Stimulated activated CD8-positive, alpha-beta memory T cell treated with anti-CD3 and anti-CD28 coated beads, Interleukin-12 subunit alpha, Interleukin-12 subunit beta, amount 100 ng/mL, for 24 hours (primary cell): ENCODE measurements around the gene WDR11.

Experiments
- DNase-seq: peaks from one replicate; pipeline ENCODE4 v3.0.0-alpha.2; 2020; ENCODE audit errors: extremely low read depth

The WDR11 gene

DNA sequence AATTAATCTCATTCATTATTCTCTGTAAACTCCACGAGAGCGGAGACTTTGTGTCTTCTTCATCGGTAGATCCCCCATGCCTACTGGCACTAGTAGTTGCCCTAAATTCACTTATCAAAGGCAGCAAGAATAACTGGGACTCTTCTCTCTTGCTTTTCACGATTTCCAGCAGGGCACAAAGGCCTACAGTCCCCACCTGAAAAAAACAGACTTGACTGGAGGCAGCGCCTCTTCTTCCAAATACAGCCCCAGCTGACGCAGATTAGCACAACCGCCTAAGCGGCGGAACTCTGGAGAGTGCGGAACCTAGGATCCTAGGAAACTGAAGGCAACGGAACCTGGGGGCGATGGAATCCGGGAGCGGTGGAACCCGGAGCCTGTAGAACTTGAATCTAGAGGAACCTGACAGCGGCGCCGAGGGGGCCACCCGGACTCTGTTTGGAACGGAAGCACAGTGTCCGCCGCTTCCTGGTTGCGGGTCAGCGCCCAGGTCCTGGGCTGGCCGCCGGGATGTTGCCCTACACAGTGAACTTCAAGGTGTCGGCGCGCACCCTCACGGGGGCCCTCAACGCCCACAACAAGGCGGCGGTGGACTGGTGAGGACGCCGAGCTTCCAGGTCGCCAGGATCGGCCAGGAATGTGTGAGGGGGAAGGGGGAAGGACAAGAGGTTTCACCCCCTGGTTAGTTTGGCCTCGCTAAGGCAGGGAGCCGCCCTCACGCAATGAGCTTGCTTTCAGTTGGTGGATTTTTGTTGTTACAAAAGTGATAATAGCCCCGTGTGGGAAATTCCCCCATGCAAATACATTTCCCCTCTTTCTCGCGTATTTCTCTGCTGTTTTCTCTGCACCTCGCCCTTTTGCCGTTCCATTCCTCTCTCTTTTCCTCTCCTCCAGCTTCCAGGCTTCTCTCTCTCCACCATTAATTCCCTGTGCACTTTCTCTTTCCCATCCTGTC is at the start of gene WDR11:
Gene WDR11, plus strand, starts transcription at position 452 of the 955 bp plus-strand sequence. Its CDS starts 59 bp downstream, at position 511.
- peak; percentile 34 for DNase-seq

- no peak for DNase-seq
Observed at GRCh38 chr10:120802935-120803334, 48.2 kb upstream of the WDR11 start.

DNA sequence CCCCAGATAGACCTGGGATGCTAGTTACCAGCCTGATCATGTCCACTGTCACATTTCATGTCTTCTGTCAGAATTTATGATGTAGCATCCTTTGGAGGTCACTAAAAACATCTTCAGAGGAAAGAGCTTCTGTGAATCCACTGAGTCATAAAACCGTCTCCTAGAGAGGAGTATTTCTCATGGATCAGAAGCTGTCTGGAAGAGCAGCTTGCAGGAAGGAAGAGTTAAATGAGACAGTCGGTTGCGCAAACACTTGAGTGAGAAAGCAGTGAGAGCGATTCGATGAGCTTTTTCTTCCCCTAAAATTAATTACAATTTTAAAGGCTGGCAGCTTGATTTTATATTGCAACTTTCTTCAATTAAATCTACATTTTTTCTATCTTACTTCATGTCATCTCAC is 47.2 kb upstream of the WDR11 start:
- DNase-seq: no peak

GRCh38 chr10:120805014-120805812 is 45.9 kb upstream of the WDR11 start:
- DNase-seq: no peak

GRCh38 chr10:120806081-120806480 is 45.1 kb upstream of the WDR11 start:
- DNase-seq: no peak

- DNase-seq: no peak
Observed at GRCh38 chr10:120810298-120810697, 40.9 kb upstream of the WDR11 start.

- DNase-seq: no peak
Observed at GRCh38 chr10:120813085-120813484, 38.1 kb upstream of the WDR11 start.

DNA sequence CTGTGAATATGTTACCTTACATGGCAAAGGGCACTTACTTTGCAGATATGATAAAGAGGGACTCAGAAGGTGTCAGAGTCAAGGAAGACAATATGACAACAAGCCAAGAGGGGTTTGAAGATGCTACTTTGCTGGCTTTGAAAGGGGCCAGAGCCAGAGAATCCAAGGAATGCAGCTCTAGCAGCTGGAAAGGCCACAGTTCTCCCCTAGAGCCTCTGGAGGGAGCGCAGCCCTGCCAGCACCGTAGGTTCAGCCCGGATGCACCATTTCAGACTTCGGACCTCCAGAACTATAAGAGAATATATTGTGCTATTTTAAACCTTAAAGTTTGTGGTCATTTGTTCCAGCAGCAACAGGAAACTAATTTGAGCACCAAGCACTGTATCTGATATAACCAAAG is 32.9 kb upstream of the WDR11 start:
- no peak for DNase-seq

- DNase-seq: no peak
Observed at GRCh38 chr10:120819366-120819765, 31.8 kb upstream of the WDR11 start.

GRCh38 chr10:120823266-120823665 is 27.9 kb upstream of the WDR11 start:
- DNase-seq: no peak

DNA sequence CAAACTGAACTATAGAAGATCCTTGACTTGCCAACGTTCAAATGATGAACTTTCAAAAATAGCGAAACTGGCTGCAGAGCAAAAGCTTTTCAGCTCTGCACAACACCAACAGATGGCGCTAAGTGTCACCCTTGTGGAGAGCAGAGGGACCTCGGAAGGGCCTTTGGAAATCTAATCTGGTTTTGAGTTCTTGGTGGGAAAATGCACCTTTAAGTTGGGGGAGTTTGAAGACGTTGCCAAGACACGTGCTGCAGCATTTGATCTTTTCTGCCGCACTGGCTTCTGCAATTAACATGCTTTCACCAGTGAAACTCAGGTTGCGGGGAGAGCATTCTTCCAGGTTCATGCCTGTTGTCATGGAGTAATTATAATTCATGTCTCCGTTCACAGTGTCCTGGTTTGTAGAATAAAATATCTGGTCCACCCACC is 26.3 kb upstream of the WDR11 start:
- DNase-seq: no peak

DNA sequence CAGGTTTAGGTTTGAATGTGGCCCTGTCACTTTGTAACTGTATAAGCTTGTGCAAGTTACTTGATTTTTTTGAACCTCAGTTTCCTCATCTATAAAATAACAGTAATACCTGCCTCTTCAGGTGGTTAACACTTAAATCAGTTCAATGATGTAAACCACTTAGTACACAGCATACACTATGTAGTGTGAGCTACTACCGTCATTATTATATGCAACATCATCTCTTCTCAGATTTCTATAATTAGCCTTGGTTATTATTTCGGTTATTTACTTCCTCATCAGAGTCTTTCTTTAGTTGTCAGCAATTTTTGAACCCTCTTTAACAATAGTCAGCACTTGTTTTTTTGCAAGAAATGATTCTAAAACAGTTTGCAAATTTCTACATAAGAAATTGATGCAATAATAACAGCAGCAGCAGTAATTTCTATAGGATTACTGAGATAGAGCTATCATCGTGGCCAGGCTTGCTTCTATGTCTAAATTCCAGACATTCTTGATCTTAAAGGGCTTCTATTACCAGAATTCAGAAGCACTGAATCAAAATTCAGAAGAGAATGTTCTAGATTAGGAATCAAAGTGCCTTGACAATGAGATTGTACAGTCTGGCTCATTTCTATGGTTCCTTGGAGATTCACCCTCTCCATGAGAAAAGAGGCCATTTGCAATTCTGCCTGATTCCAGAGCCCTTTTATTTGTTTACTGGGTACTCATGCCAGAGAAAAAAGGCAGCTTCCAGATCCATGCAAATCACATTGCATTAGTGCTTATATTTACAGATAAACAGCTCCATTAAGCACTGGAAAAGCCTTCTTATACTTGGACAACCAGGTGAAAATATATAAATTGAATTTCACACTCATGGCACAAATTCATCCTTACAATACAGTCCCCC is 25.0 kb upstream of the WDR11 start:
- DNase-seq: no peak

DNA sequence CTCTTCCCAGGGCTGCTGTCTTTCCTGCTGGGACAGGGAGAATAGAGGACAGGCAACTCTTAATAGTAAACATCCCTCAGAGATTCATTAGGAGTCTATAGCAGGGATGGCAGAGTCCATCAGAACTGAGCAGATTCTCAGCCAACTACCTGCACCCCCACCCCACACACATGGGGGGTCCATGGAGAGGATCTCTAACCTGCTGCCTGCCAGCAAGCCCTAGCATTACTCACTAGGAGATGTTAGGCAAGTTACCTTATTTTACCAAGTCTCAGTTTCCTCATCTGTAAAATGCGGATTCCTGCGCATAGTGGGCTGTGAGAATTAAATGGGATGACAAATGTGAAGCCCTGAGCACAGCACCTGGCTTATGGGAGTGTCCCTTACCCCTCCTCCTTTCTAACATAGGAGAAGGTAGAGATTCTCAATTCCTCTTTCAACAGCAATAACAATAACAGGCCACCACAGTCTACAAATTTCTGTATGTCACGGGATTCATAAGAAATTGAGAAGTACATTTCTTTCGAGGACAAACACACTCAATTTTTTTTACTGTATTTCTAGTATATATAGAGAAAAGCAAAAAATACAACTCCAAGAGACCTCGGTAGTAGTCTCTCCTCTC is 23.8 kb upstream of the WDR11 start:
- DNase-seq: no peak

GRCh38 chr10:120828763-120829319 is 22.3 kb upstream of the WDR11 start:
- DNase-seq: no peak

DNA sequence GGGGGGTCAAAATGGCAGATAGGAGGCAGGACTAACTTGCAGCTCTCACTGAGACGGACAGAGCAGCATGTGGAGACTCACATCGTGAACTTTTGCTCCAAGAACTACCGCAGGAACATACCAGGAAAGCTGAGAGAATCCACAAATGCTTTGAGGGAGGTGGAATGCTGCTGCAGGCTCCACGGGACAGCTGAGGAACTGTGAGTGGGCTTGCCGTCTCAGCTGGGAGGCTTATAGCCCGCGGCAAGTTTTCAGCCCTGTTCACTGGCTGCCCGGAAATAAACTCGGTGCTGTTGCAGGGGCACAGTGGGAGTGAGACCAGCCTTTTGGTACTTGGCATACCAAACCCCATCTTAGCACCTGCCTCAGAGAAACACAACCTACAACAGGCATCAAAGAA is 19.1 kb upstream of the WDR11 start:
- DNase-seq: no peak

DNA sequence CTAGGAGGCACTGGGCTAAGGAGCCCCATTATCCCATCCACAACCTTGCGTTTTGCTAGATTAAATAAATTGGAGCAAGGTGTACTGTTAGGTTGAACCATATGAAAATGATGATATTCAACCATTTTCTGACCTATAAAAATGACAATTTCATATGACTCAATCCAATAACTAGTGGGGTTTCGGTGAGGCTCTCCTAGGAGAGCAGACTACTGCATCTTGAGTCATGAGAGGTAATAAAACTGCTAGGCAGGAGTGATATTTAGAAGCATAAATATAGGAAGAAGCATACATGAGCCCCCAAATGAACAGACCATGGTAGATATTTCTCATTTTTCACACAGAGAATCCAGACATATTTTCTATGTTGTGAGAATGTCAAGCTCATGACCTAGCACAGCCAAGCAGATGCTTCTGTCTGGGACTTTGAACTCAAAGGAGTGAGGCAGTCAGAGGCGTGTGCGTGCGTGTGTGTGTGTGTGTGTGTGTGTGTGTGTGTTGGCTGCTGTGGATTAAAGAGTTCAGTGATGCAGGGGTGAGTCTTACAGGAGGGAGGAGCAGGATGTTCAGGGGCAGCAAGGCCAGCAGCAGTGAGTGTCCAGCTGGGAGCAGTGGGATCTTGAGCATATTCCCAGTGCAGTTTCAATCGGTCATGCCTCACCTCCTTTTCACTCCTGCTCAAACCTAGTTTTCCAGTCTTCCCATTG is 17.8 kb upstream of the WDR11 start:
- no peak for DNase-seq

GRCh38 chr10:120835603-120836002 is 15.6 kb upstream of the WDR11 start:
- no peak for DNase-seq

DNA sequence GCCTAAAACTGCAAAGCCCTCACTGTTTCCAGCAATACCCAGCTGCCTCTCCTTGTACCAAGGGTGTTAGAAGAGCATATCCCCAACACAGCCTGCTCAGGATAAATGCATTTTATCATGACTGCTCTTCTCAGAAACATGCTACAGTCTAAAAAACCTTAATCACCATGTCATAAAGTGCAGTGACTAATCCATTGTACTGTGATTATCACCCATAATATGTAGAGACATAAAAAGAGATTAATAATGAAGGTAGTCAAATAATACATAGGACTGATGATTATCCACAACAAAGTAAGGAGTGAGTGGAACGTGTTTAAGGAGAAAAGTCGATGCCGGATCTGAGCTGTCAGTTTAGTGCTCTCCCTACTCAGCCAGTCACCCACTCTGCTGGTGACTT is 12.2 kb upstream of the WDR11 start:
- no peak for DNase-seq

GRCh38 chr10:120841522-120842189 is 9.5 kb upstream of the WDR11 start:
- DNase-seq: no peak

GRCh38 chr10:120854388-120854787 is 3.2 kb downstream of the WDR11 start:
- DNase-seq: no peak
